HUES48 (cell line): Measurements from ENCODE around the gene TEAD4.
A peak's percentile ranks its signal among the peaks of the same experiment; 100 is the strongest.

Source experiments
- H3K27ac ChIP-seq: one replicate; pipeline ENCODE4 v1.7.0; 2013; ENCODE audit warnings: low read depth, low read length, inconsistent platforms
- H3K27me3 ChIP-seq: 2 replicates; pipeline ENCODE4 v1.6.1; 2013; ENCODE audit warnings: mild to moderate bottlenecking, low read length; ENCODE audit not compliant: control insufficient read depth, insufficient read depth
- H3K36me3 ChIP-seq: 2 replicates; pipeline ENCODE4 v1.6.1; 2013; ENCODE audit warnings: low read length; ENCODE audit not compliant: control insufficient read depth, insufficient read depth
- H3K4me1 ChIP-seq: 2 replicates; pipeline ENCODE4 v1.6.1; 2013; ENCODE audit warnings: mild to moderate bottlenecking, low read length; ENCODE audit not compliant: control insufficient read depth, insufficient read depth
- H3K4me3 ChIP-seq: 2 replicates; pipeline ENCODE4 v1.5.1; 2013; ENCODE audit warnings: mild to moderate bottlenecking, low read depth, low read length
- H3K9ac ChIP-seq: 2 replicates; pipeline ENCODE4 v1.6.1; 2013; ENCODE audit warnings: mild to moderate bottlenecking, low read depth, low read length, moderate library complexity
- H3K9me3 ChIP-seq: 2 replicates; pipeline ENCODE4 v1.6.1; 2013; ENCODE audit warnings: low read length; ENCODE audit not compliant: control insufficient read depth, insufficient read depth

Gene TEAD4

GRCh38 chr12:2979806-2980205 lies 20.6 kb downstream of the TEAD4 start:
- H3K27ac ChIP-seq = no peak overlapping the region
- H3K9ac ChIP-seq = no peak overlapping the region
- peaks cover 39% of the 10 kb centered on the region for H3K36me3 ChIP-seq
- no peaks in the 10 kb centered on the region for H3K9me3 ChIP-seq
- peaks cover 15% of the 10 kb centered on the region; the same call in 1 of the 2 replicates for H3K4me1 ChIP-seq
- no peak overlapping the region for H3K4me3 ChIP-seq
- H3K27me3 ChIP-seq = no peaks in the 10 kb centered on the region

GRCh38 chr12:2980630-2981029 lies 21.4 kb downstream of the TEAD4 start:
- H3K4me3 ChIP-seq = no peak overlapping the region
- no peaks in the 10 kb centered on the region for H3K27me3 ChIP-seq
- H3K9ac ChIP-seq = no peak overlapping the region
- H3K9me3 ChIP-seq = no peaks in the 10 kb centered on the region
- peaks cover 39% of the 10 kb centered on the region for H3K36me3 ChIP-seq
- peaks cover 13% of the 10 kb centered on the region; the same call in 1 of the 2 replicates for H3K4me1 ChIP-seq
- H3K27ac ChIP-seq = no peak overlapping the region

- H3K27me3 ChIP-seq = no peaks in the 10 kb centered on the region
- no peak overlapping the region for H3K4me3 ChIP-seq
- H3K36me3 ChIP-seq = peaks cover 39% of the 10 kb centered on the region
- no peaks in the 10 kb centered on the region; the same call in 1 of the 2 replicates for H3K4me1 ChIP-seq
- H3K9ac ChIP-seq = no peak overlapping the region
- H3K9me3 ChIP-seq = no peaks in the 10 kb centered on the region
- no peak overlapping the region for H3K27ac ChIP-seq
Observed at GRCh38 chr12:2982361-2982760, 23.2 kb downstream of the TEAD4 start.

- Histone ChIP-seq H3K27me3 (no peaks in the 10 kb centered on the region), H3K4me3 (no peak overlapping the region), H3K9me3 (no peaks in the 10 kb centered on the region), H3K9ac (no peak overlapping the region), H3K4me1 (no peaks in the 10 kb centered on the region), H3K36me3 (peaks cover 35% of the 10 kb centered on the region), H3K27ac (no peak overlapping the region)
Observed at GRCh38 chr12:2984249-2984648, 25.1 kb downstream of the TEAD4 start.

- no peaks in the 10 kb centered on the region for H3K4me1 ChIP-seq
- peaks cover 30% of the 10 kb centered on the region for H3K36me3 ChIP-seq
- H3K9me3 ChIP-seq = peaks cover under 1% of the 10 kb centered on the region; the same call in 1 of the 2 replicates
Observed at GRCh38 chr12:2984698-2985097, 25.5 kb downstream of the TEAD4 start.

GRCh38 chr12:2986876-2987275 lies 27.7 kb downstream of the TEAD4 start:
- peaks cover 26% of the 10 kb centered on the region for H3K36me3 ChIP-seq
- H3K9ac ChIP-seq = no peak overlapping the region
- H3K4me3 ChIP-seq = no peak overlapping the region
- peaks cover 5% of the 10 kb centered on the region; the same call in 1 of the 2 replicates for H3K9me3 ChIP-seq
- no peak overlapping the region for H3K27ac ChIP-seq
- no peaks in the 10 kb centered on the region for H3K27me3 ChIP-seq
- H3K4me1 ChIP-seq = no peaks in the 10 kb centered on the region

More at GRCh38 chr12:2984698-2985097, 25.5 kb downstream of the TEAD4 start:
- Histone ChIP-seq H3K9ac (no peak overlapping the region), H3K27ac (no peak overlapping the region), H3K4me3 (no peak overlapping the region), H3K27me3 (no peaks in the 10 kb centered on the region)

GRCh38 chr12:2988494-2988893 lies 29.3 kb downstream of the TEAD4 start:
- peaks cover 20% of the 10 kb centered on the region for H3K36me3 ChIP-seq
- H3K9me3 ChIP-seq = peaks cover 5% of the 10 kb centered on the region; the same call in 1 of the 2 replicates
- H3K4me3 ChIP-seq = no peak overlapping the region

GRCh38 chr12:2992724-2993123 lies 33.5 kb downstream of the TEAD4 start:
- peaks cover 29% of the 10 kb centered on the region for H3K36me3 ChIP-seq

More at GRCh38 chr12:2988494-2988893, 29.3 kb downstream of the TEAD4 start:
- H3K27me3 ChIP-seq = no peaks in the 10 kb centered on the region
- H3K4me1 ChIP-seq = no peaks in the 10 kb centered on the region
- H3K27ac ChIP-seq = no peak overlapping the region
- no peak overlapping the region for H3K9ac ChIP-seq

GRCh38 chr12:2997989-2998670 lies 38.9 kb downstream of the TEAD4 start:
- Histone ChIP-seq H3K36me3 (peaks cover 49% of the 10 kb centered on the region), H3K27me3 (no peaks in the 10 kb centered on the region), H3K9ac (no peak overlapping the region), H3K9me3 (no peaks in the 10 kb centered on the region), H3K27ac (peak overlapping the region; percentile 85), H3K4me1 (peaks cover 18% of the 10 kb centered on the region), H3K4me3 (no peak overlapping the region)

More at GRCh38 chr12:2992724-2993123, 33.5 kb downstream of the TEAD4 start:
- Histone ChIP-seq H3K27me3 (no peaks in the 10 kb centered on the region), H3K9me3 (peaks cover 5% of the 10 kb centered on the region; the same call in 1 of the 2 replicates), H3K4me3 (no peak overlapping the region), H3K27ac (no peak overlapping the region), H3K4me1 (no peaks in the 10 kb centered on the region), H3K9ac (no peak overlapping the region; the same call in 1 of the 2 replicates)

GRCh38 chr12:2998789-2999264 lies 39.6 kb downstream of the TEAD4 start:
- Histone ChIP-seq H3K9ac (no peak overlapping the region), H3K4me3 (no peak overlapping the region; the same call in 1 of the 2 replicates), H3K36me3 (peaks cover 50% of the 10 kb centered on the region), H3K4me1 (peaks cover 18% of the 10 kb centered on the region), H3K27ac (peak overlapping the region; percentile 85), H3K9me3 (no peaks in the 10 kb centered on the region), H3K27me3 (no peaks in the 10 kb centered on the region)

GRCh38 chr12:2999265-2999841 lies 40.2 kb downstream of the TEAD4 start:
- peaks cover 55% of the 10 kb centered on the region for H3K36me3 ChIP-seq
- no peaks in the 10 kb centered on the region for H3K9me3 ChIP-seq
- peaks cover 18% of the 10 kb centered on the region for H3K4me1 ChIP-seq
- no peaks in the 10 kb centered on the region for H3K27me3 ChIP-seq
- H3K27ac ChIP-seq = peak overlapping the region; percentile 85
- H3K9ac ChIP-seq = no peak overlapping the region
- H3K4me3 ChIP-seq = no peak overlapping the region; the same call in 1 of the 2 replicates
